Left lobe of liver (tissue), 1 donor: ENCODE data around the gene SUPT20H. TPM values are rescaled to one million over a fixed set of nuclear protein-coding genes. Genes with fewer than 3 reads are reported as not detected.

ENCODE experiments used
- total RNA-seq: library from RNA; stranded (reverse); gene quantifications from one replicate; pipeline ENCODE4 v1.2.1, GENCODE V29; 2021
- donor health status: DM: no; HTN: yes; CAD: no.

Gene SUPT20H
- total RNA-seq, 1 donor from 2014 or later: 15.1 TPM

Other genes starting within 250 kb of the SUPT20H start
- gene RFXAP, start 240.5 kb downstream of the SUPT20H start, total RNA-seq: 0.75 TPM
- 0.70 TPM for gene SMAD9, start 139.4 kb downstream of the SUPT20H start, total RNA-seq
- 22.5 TPM for gene ALG5, start 60.3 kb downstream of the SUPT20H start, total RNA-seq
- 10.2 TPM for gene EXOSC8, start 58.9 kb downstream of the SUPT20H start, total RNA-seq
- not detected for gene CSNK1A1L, start 46.0 kb upstream of the SUPT20H start, total RNA-seq